GM06990 (cell line): ENCODE measurements around the gene FTO.

Experiments
- DNase-seq: peaks from one replicate; pipeline ENCODE4 v3.0.0-alpha.2; 2011; ENCODE audit not compliant: insufficient read length; ENCODE audit errors: extremely low read depth
- H3K27me3 ChIP-seq: replicated peaks from 2 replicates; pipeline ENCODE4 v1.6.0; 2011; ENCODE audit warnings: low read length; ENCODE audit not compliant: control insufficient read depth, insufficient read depth
- H3K36me3 ChIP-seq: 2 replicates; pipeline ENCODE4 v1.5.1; 2011; ENCODE audit warnings: low read length; ENCODE audit not compliant: control insufficient read depth, insufficient read depth
- H3K4me3 ChIP-seq: replicated peaks from 2 replicates; pipeline ENCODE4 v1.5.1; 2011; ENCODE audit warnings: low read depth, mild to moderate bottlenecking, control low read depth, low read length
- TF ChIP-seq, protein P1 (sequence below): IDR thresholded peaks from 2 replicates; pipeline ENCODE4 v1.5.1; 2011; ENCODE audit warnings: low read length, control low read depth, mild to moderate bottlenecking, inconsistent platforms; ENCODE audit not compliant: insufficient read depth, poor library complexity, severe bottlenecking

FTO gene

DNA sequence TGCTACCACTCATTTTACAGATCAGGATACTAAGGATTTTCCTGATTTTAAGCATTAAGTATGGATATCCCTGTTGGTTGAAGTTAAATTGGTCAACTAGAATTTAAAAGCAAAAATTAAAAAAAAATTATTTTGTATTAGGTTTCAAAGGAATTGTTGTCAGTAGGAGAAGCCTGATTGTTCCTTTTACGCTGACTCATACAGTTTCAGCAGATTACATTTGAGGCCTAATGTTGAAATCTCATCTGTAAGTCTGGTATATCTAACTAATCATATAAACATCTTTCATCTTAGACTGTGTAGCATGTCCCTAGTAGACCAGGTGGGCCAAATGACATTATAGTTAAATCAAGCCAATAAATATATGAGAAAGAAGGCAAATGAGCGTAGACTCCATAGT, 83.5 kb downstream of the FTO start:
- H3K27me3 ChIP-seq = no peaks in the 10 kb centered on the region
- no peak for DNase-seq
- TF ChIP-seq, protein P1, sequence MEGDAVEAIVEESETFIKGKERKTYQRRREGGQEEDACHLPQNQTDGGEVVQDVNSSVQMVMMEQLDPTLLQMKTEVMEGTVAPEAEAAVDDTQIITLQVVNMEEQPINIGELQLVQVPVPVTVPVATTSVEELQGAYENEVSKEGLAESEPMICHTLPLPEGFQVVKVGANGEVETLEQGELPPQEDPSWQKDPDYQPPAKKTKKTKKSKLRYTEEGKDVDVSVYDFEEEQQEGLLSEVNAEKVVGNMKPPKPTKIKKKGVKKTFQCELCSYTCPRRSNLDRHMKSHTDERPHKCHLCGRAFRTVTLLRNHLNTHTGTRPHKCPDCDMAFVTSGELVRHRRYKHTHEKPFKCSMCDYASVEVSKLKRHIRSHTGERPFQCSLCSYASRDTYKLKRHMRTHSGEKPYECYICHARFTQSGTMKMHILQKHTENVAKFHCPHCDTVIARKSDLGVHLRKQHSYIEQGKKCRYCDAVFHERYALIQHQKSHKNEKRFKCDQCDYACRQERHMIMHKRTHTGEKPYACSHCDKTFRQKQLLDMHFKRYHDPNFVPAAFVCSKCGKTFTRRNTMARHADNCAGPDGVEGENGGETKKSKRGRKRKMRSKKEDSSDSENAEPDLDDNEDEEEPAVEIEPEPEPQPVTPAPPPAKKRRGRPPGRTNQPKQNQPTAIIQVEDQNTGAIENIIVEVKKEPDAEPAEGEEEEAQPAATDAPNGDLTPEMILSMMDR = no peak
- no peak overlapping the region for H3K4me3 ChIP-seq
- no peaks in the 10 kb centered on the region for H3K36me3 ChIP-seq

DNA sequence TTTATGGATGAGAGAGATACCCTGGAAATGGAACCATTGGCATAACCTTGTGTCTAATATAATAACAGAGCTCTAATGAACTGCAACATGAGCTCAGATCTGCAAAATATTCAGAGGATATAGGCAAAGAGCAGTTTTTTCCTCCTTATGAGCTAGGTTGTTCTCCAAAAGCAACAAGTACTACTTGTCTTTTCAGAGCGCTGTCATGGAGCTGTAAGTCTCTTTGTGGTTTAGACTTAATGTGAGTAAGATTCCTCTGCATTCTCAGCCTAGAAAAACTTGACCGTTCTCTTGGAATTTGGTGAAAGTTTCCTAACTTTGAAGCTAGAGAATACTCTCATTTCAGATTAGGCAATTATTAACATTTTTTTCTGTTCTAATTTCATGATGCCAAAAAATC, 85.2 kb downstream of the FTO start:
- no peaks in the 10 kb centered on the region for H3K27me3 ChIP-seq
- no peak overlapping the region for H3K4me3 ChIP-seq
- no peaks in the 10 kb centered on the region for H3K36me3 ChIP-seq
- DNase-seq = no peak
- TF ChIP-seq, protein P1 = no peak

DNA sequence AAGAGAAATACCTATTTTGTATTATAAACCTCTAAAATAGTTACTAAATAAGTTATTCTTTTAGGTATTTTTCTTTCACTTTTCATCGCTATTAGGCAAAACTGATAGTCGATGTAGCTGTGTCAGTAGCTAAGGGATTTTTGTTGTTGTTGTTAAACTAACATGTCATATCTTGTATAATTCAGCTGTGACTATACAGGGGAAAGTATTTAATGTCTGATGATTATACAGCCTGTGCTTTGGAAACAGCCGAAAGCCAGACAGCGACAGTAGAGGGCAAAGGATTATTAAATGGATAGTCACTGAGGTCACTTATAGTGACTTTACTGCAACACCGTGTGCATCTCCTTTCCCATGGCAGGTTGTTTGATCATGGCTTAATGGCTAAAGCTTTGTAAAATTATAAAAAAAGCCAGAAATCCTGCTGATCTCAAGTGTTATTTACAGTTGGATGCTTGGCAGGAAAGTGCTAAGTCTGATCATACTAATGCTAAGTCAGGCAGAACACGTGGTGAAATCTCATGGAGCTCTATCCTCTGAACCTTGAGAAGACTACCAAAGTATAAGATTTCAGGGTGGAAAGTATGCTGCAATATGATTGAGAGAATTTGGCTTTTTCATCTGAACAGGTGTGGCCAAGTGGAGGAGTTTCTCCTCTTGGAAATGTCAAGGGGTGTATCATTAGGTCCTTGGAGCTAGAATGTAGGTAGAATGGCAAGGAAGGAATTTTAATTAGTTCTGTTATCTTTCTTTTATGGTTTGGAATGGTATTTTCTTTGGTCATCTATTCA, 88.4 kb downstream of the FTO start:
- TF ChIP-seq, protein P1 = no peak
- no peak for DNase-seq
- H3K4me3 ChIP-seq = no peak overlapping the region
- H3K27me3 ChIP-seq = no peaks in the 10 kb centered on the region
- H3K36me3 ChIP-seq = no peaks in the 10 kb centered on the region

DNA sequence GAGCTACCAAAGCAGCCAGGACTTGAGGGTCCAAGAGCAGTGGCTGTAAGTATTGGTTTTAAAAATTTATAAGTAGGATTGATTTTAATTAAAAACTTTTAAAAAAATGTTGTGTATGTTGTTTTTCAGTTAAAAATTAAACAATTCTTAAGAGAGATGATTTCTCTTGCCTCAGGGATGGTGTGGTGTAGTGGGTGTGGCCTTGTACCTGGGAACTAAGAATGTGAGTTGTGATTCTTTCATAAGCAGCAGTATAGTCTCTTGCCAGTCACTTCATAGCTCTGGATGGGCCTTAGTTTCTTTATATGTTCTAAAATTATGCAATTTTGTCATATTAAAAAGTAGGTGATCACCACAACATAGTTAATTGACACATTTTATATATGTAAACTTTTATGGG, 99.5 kb downstream of the FTO start:
- TF ChIP-seq, protein P1 = no peak
- Histone ChIP-seq H3K4me3 (no peak overlapping the region), H3K27me3 (no peaks in the 10 kb centered on the region), H3K36me3 (no peaks in the 10 kb centered on the region)
- DNase-seq = no peak

DNA sequence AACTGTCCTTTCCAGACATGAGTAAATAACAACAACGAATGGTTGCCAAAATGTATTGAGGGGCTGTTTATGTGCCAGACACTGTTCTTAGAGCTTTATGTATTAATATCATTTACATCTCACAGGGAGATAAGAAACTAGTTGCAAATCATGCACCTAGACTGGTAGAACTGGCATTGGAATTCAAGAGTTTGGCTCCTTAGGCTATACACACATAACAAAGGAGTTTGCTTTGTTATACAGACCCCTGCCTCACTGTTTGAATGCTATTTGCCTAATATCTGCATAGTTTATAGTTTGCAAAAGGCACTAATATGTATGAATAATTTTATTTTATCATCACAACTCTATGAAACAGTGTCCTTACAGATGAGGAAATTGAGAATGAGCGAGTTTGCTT, 100.0 kb downstream of the FTO start:
- H3K27me3 ChIP-seq = no peaks in the 10 kb centered on the region
- H3K4me3 ChIP-seq = no peak overlapping the region
- no peak for DNase-seq
- TF ChIP-seq, protein P1 = no peak
- no peaks in the 10 kb centered on the region for H3K36me3 ChIP-seq
